HG03025 (cell line): ENCODE data around the gene CSDE1.

ENCODE experiments used
- ATAC-seq: cut with Tn5 transposase; IDR thresholded peaks from one replicate; pipeline ENCODE4 v1.9.1; 2021; ENCODE audit warnings: mild to moderate bottlenecking, moderate library complexity; ENCODE audit not compliant: unreplicated experiment, low FRiP score

Gene CSDE1

DNA sequence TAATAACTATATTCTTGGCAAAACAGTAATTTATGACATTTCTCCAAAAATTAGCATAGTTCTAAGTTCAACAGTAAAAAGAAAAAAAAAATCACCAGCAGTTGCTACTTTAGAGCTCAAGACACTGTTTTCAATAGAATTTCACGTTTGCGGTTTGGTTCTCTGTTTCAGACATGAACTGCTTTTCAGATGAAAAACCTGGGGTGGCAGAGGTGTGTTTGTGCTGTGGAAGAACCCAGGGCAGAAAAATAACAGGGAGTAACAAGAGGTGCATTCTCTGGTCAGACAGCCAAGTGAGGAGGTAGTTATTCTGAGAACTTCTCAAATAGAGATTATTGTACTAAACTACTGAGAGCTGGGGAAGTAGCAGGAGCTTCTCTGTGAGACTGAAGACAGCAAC lies 50.2 kb downstream of the CSDE1 start:
- no peak for ATAC-seq

GRCh38 chr1:114703242-114703641 lies 54.5 kb downstream of the CSDE1 start:
- no peak for ATAC-seq

DNA sequence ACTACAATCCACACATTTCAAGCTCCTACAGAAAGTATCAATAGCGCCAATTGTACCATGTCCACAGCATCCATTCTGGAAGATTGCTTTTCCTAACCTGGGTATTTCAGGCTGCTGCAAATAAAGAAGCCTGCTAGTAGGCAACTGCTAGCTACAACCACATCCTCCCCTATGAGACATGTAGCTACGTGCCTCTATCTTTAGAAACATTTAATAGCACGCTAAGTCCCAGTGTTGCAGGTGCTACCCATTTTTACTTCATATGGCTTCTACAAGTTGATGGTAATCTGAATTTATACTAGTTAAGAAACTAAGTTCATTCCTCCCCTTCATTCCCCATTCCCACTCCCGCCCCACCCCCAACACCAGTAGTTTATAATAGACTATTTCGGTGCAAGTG lies 55.0 kb downstream of the CSDE1 start:
- no peak for ATAC-seq

- no peak for ATAC-seq
Measured at GRCh38 chr1:114701931-114702330, 55.9 kb downstream of the CSDE1 start.

DNA sequence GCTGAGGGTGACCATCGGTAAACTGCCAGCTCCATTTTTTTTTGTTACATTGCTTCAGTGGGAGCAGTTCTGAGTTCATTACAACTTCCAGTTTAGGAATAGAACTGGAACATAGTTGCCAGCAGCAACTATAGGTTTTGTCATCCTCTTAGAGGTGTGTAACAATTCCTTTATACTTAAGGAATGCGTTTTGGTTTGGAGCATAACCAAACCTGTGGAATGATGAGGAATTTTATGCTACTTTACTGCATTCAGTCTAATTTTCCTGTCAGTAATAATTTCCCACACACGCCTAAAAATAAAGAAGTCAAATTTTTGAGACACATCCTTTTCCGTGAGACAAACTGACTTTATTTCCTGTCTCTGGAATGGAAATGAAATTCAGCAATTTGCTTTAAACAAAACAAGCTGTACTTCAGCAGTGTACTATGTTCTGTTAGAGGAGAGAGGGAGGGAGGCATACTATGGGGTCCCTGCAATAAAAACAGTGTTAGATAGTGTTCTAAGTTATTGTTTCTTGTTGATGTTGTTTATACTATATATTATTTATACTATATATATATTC lies 57.7 kb downstream of the CSDE1 start:
- no peak for ATAC-seq

DNA sequence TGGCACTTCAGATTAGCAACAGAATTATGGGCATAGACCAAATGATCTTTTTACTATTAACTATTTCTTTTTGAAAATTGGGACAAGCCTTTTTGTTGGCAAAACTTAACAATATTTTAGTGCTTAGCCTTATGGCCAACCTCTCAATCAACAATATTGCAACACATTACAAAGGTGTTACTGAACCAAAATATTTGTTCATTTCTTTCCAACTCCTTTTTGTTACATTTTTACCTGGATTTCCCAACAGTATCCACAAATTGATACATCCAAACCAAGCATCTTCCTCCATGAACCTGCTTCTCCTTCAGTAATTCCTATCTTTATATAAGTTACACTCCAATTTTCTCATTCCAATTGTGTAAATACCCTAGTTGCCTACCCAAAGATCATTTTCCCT lies 61.0 kb downstream of the CSDE1 start:
- ATAC-seq, result no peak

GRCh38 chr1:114695430-114696058 lies 62.2 kb downstream of the CSDE1 start, which contains the start of gene AMPD1:
AMPD1 (minus strand) TSS chr1:114695546; CDS start chr1:114695471, 75 bp downstream.
- no peak for ATAC-seq

DNA sequence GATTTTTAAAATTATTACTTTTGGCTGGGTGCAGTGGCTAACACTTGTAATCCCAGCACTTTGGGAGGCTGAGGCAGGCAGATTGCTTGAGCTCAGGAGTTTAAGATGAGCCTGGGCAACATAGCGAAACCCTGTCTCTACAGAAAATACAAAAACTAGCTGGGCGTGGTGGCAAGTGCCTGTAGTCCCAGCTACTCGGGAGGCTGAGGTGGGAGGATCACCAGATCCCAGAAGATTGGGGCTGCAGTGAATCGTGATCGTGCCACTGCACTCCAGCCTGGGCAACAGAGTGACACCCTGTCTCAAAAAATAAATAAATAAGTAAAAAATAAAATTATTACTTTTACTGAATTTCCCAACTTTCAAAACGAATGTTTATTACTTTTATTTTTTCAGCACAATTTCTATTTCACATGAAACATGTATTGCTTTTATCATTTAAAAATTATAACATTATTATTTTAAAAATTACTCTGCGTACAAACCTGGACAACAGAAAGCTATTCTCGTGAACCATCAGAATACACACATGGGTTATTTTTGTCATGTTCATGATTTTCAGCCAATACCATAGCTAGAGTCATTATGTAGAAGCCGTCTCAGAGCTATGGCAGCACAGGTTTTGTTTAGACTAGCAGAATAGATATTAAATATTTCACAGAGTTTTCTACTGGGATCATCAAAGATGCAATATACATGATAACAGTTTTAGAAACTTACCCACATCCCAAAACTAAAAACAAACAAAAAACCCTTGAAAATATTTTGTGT lies 63.1 kb downstream of the CSDE1 start:
- ATAC-seq, result no peak

DNA sequence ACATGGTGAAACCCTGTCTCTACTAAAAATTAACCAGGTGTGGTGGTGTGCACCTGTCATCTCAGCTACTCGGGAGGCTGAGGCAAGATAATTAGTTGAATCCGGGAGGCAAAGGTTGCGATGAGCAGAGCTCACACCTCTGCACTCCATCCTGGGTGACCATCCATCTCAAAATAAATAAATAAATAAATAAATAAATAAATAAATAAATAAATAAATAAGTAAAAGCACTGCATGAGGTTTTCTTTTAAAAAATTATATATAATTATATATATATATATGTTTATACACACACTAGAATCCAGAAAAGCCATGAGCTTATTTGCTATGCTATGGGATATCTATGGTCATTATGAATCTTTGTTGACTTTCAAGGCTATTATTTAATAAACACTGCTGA lies 64.8 kb downstream of the CSDE1 start:
- ATAC-seq, result no peak

DNA sequence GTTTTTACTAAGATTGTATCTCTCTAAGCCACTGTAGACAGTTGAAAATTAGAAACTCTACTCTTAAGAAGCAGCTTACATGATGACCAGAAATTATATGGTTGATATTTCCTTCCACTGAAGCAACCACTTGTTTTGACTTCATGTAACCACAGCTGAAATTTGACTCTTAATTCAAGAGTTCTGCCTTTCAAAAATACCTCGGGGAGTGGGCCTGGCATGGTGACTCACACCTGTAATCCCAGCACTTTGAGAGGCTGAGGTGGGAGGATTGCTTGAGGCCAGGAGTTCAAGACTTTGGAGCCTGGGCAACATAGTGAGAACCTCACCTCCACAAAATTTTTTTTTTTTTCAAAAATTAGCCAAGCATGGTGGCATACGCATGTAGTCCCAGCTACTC lies 66.7 kb downstream of the CSDE1 start:
- no peak for ATAC-seq

- ATAC-seq, result no peak
Measured at GRCh38 chr1:114690148-114690547, 67.6 kb downstream of the CSDE1 start.

DNA sequence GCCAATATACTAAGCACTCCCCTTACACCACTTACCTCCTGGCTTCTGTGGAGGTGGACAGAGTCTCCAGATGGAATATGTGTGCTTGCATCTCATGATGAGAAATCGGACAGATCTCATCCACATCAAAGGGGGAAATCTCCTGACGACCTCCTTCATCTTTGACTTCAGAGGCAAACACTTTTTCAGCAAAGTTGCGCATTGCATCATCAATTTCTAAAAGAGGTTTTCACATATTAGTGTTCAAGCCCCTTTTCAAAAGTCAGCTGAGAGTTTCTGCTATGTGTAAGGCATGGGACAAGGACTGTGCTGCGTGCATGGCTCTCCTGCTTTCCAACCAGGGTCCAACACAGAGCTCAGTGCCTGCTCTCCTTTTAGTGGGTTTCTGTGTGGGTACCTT lies 69.3 kb downstream of the CSDE1 start:
- ATAC-seq, result no peak

- ATAC-seq, result no peak
Measured at GRCh38 chr1:114685851-114686250, 71.9 kb downstream of the CSDE1 start.

DNA sequence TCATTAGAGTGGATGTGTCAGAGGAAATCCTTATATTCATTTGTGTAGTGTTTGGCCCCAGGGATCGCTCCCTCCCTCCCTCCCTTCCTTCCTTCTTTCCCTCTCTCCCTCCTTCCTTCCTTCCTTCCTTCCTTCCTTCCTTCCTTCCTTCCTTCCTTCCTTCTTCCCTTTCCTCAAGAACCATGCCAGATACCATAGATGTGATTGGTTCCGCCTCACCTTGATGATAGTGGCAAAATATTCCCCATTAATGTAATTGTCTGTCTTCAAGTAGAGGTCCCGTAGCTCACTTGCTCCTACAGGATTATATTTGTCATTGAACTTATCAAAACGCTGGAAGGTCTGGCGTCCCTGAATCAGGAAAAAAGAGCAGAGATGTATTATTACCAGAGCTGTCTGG lies 80.1 kb downstream of the CSDE1 start:
- no peak for ATAC-seq

DNA sequence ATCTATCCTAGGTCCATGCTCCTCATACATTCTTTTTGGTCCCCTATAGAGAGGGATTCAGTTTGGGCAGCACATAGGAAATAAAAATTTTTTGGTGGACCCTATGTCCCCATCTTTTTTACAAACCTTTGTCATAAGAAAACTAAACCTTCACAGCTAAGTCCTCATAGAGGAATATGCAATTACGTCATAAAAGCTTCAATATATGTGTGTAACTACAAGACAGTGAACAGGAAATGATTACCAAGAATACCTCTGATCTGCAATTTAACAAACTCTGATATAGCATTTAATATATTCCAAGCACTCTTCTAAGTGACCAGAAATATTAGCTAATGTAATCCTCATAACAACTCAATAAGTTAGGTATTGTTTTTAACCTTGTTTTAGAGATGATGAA lies 81.7 kb downstream of the CSDE1 start:
- no peak for ATAC-seq

DNA sequence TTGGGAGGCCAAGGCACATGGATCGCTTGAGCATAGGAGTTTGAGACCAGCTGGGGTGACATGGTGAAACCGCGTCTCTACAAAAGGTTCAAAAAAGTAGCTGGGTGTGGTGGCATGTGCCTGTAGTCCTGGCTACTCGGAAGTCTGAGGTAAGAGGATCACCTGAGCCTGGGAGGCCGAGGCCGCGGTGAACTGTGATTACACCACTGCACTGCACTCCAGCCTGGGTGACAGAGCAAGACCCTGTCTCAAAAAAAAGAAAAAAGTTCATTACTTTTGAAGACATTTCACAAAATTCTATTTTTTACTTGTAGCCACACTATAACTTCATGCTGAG lies 85.9 kb downstream of the CSDE1 start:
- no peak for ATAC-seq

DNA sequence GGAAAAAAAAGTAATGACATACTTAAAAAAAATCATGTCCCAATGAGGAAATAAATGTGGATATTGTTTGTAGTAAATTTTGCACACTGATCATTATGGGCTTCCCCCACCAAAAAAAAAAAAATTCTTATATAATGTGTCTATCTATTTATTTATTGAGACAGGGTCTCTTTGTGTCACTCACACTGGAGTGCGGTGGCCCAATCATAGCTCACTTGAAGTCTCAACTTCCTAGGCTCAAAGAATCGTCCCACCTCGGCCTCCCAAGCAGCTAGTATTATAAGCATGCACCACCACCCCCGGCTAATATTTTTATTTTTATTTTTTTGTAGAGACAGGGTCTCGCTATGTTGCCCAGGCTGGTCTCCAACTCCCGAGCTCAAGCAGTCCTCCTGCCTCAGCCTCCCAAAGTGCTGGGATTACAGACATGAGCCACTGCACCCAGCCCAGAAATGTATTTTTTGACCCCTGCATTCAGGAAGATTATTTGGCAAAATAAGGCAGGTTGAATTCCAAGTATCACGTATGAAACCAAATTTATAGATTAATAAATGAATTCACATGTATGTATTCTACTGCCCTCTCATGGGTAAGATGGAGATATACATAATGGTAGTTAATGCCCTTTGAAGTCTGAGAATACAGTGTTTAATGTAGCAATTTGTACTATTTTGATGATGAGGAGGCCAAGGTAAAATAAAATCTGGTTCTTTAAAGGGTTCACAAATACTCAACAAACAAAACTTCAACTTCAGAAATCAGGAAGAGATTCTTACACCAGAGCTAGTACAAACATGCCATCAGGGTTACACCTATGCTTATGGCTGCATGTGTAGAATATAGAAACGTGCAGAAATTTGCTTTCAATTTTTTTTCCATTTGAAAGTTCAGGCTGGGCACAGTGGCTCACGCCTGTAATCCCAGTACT lies 86.5 kb downstream of the CSDE1 start:
- ATAC-seq, result no peak

GRCh38 chr1:114670083-114671010 lies 87.4 kb downstream of the CSDE1 start:
- ATAC-seq, result peak; percentile 99

DNA sequence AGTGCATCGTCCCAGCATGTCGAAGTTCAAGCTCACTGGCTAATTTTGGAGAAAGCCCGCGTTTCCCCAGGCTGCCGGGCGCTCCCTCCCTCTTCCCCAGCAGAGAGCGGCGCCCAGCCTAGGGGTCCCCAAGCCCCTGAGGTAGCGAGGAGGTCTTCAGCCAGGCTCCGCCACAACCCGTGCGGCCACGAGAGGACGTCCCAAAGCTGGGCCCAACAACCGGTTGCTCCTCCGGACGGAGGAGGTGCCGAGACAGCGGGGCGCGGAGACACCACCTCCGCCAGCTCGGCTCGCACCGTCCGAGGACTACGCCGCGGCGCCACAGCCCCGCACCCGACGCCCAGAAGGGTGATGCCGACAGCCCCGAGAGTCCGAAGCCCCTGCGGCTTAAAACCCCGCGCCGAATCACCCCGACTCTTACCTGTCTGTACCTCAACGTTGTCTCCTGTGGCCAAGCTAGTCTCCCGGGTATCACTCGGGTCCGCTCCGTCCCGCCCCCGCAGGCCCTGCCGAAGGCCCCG lies 88.2 kb downstream of the CSDE1 start, which contains the start of gene DENND2C:
DENND2C (minus strand) TSS at position 488 of the 521 bp plus-strand sequence. CDS start 44,065 bp downstream, outside the sequence.
- ATAC-seq, result peak; percentile 73
